Bronchial epithelial cell (primary cell): ENCODE measurements around the gene NCR2. TPM values are rescaled to one million over a fixed set of nuclear protein-coding genes. Genes with fewer than 3 reads are reported as not detected.

Source experiments
- DNase-seq: peaks from one replicate; pipeline ENCODE4 v3.0.0-alpha.2; 2010; ENCODE audit warnings: low read depth
- FAIRE-seq: peaks from 2 replicates; lab custom pipeline; 2011; peaks lifted over from hg19 to GRCh38; lab: Jason Lieb, UNC
- H3K27me3 ChIP-seq: 2 replicates; pipeline ENCODE4 v1.5.1; 2011; ENCODE audit warnings: low read length; ENCODE audit not compliant: control insufficient read depth, insufficient read depth
- H3K36me3 ChIP-seq: 2 replicates; pipeline ENCODE4 v1.5.1; 2011; ENCODE audit warnings: low read length; ENCODE audit not compliant: control insufficient read depth, insufficient read depth
- H3K4me3 ChIP-seq: 2 replicates; pipeline ENCODE4 v1.5.1; 2011; ENCODE audit warnings: mild to moderate bottlenecking, low read depth, low read length, control low read depth
- CTCF ChIP-seq: IDR thresholded peaks from 2 replicates; pipeline ENCODE4 v1.5.1; 2011; ENCODE audit warnings: mild to moderate bottlenecking, moderate library complexity, low read length, control low read depth, inconsistent platforms; ENCODE audit not compliant: insufficient read depth, severe bottlenecking
- total RNA-seq: library from RNA; depleted of rRNA; stranded (reverse); fragments of >200 nt; gene quantifications from 2 replicates; pipeline ENCODE4 v1.2.1, GENCODE V29; 2014

Gene NCR2
- total RNA-seq, 1 donor from 2014 or later: not detected

GRCh38 chr6:41372832-41373626, 37.6 kb downstream of the NCR2 start:
- no peak overlapping the region for H3K4me3 ChIP-seq
- DNase-seq (no peak), FAIRE-seq (no peak)
- H3K36me3 ChIP-seq: no peaks in the 10 kb centered on the region
- peaks cover 44% of the 10 kb centered on the region for H3K27me3 ChIP-seq
- no peak for TF ChIP-seq CTCF

GRCh38 chr6:41373627-41373918, 38.2 kb downstream of the NCR2 start:
- no peak overlapping the region for H3K4me3 ChIP-seq
- no peaks in the 10 kb centered on the region for H3K36me3 ChIP-seq
- TF ChIP-seq CTCF: no peak
- DNase-seq (no peak), FAIRE-seq (no peak)
- H3K27me3 ChIP-seq: peaks cover 44% of the 10 kb centered on the region

- Histone ChIP-seq H3K27me3 (peaks cover 46% of the 10 kb centered on the region), H3K4me3 (no peak overlapping the region), H3K36me3 (no peaks in the 10 kb centered on the region)
- no peak for DNase-seq
- no peak for TF ChIP-seq CTCF
- FAIRE-seq: no peak
Measured at GRCh38 chr6:41373919-41374617, 38.7 kb downstream of the NCR2 start.

- Histone ChIP-seq H3K27me3 (peaks cover 46% of the 10 kb centered on the region), H3K4me3 (no peak overlapping the region), H3K36me3 (no peaks in the 10 kb centered on the region)
- DNase-seq: no peak
- no peak for FAIRE-seq
- no peak for TF ChIP-seq CTCF
Measured at GRCh38 chr6:41374618-41375590, 39.5 kb downstream of the NCR2 start.

- no peak for TF ChIP-seq CTCF
- H3K4me3 ChIP-seq: no peak overlapping the region
- H3K36me3 ChIP-seq: no peaks in the 10 kb centered on the region
- FAIRE-seq (no peak), DNase-seq (no peak)
- H3K27me3 ChIP-seq: peaks cover 46% of the 10 kb centered on the region
Measured at GRCh38 chr6:41375598-41376151, 40.3 kb downstream of the NCR2 start.
